Stimulated activated CD8-positive, alpha-beta memory T cell treated with anti-CD3 and anti-CD28 coated beads, Interleukin-2, amount 100 ng/mL, for 48 hours (primary cell): ENCODE measurements around the gene NCAPG.

ENCODE experiments used
- DNase-seq, 2 donors: peaks; one replicate each; pipeline ENCODE4 v3.0.0-alpha.2; 2020; ENCODE audit warnings: low read depth in 2 of 2

The NCAPG gene

DNA sequence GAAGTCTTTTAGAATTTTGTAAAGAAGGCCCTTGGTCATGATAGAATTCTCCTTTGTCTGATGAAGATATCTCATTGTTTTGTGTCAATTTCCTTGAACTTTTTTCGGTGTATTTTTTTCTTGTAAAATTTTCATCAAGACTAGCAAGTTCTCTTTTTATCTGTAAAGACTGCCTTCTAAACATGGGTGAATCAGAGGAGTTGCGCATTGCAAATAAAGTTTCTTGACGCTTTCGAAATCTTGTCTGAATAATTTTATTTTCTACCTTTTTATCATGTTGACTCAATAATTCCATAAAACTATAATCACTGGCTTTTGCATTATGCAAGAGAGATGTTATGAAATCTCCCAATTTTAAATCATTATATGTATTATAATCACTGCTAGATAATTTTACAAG lies 66.2 kb downstream of the NCAPG start:
- DNase-seq = no peak

DNA sequence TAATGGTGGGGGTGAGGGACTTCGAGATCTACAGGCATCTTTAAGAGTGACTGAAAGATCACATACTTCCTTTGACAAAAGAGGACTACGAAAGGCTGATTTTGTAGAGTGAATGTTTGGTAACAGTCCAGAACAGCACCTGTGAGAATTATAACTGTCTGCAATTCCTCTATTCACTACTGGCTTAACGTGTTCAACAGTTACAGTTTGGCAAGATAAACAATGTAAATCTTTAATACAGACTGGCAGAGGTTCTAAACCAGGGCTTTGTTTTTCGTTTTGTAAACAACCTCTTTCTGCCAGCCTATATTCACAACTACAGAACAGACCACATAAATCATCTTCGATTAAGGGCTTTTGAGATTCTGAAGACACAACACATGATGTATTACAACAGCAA lies 66.9 kb downstream of the NCAPG start:
- no peak for DNase-seq

DNA sequence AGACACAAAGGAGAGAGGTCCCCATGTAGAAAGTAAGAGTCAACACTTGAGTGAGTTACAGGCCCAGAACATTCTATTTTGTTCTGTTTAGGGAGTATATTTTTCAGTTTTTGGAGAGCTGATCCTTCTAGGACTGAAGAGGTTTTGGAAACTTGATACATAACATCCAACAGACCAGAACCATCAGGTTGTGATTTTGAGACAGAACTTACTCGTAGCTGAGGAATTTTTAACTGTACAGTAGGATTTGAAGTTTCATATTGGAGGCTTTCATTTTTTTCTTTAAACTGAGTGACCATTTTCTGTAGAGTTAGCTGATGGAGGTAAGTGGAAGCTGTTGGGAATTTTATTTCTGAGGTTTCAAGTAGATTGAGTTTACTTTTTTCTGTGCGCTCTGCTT lies 73.3 kb downstream of the NCAPG start:
- no peak for DNase-seq

DNA sequence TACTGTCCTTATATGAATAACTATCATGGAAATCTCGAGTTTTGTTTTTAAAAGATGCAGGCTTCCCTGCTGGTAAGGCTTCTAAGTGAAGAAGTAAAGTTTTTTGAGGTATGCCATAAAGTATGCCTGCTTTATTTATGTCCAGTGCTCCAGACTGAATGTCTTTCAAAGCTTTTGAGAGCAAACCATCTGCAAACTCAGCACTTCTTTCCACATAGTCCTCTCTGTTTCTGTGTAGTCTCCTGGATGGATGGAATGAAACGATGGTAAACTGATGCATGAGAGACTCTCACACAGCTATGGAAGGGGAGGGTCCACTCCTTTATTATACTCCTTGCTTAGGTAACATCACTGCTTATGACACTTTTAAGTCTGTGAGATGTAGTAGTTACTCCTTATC lies 73.7 kb downstream of the NCAPG start:
- DNase-seq = no peak

DNA sequence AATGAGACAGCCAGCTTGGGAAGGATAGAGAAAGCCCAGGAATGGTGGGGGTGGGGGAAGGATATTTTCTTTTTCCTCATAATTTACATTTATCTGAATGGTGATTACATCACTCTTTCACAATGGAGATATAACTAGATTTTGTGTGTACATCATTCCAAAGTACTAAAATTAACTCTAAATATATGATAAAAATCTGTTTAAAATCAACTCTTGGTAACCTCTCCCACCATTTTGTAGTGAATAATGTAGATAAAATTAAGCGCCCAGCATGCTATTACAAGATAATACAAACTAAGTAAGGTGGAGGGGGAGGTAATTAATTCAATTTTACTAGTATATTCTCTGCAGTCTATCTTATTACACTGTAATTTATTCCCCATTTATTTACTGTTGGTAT lies 78.9 kb downstream of the NCAPG start:
- DNase-seq = no peak

DNA sequence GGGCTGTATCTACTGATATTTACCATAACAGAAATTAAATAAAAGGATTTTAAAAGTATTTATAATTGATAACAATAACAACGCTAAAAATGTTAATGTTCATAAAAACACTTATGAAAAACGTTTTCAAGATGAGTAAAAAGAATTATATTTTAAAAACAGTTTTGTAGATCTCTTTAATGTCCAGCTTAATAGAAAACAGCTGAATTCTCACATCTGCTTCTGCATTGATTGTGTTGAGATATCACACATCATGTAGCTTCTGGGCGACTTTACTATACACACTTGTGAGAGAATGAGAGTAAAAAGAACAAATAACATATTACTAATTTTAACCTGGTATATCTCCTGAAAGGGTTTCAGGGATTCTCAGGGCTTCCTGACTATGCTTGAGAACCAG lies 83.6 kb downstream of the NCAPG start:
- DNase-seq = no peak
